GM12878 (cell line): ENCODE results near the gene AMELX. TPM values are rescaled to one million over a fixed set of nuclear protein-coding genes. Genes with fewer than 3 reads are reported as not detected.

ENCODE experiments used
- ATAC-seq: fragments of 200-7000 bp; cut with Tn5 transposase; 3 replicates; pipeline ENCODE4 v1.9.1; 2020; ENCODE audit warnings: mild to moderate bottlenecking, moderate library complexity
- BruUV-seq: library from RNA; stranded (reverse); fragments of 400-500 nt; replicated peaks from 2 replicates; lab custom pipeline; 2021; lab: Mats Ljungman, UMichigan
- CTCF ChIA-PET: fragments of 300-600 bp; sonication (Branson Sonifier 250); formaldehyde crosslinking; extraction: SDS; loops from one replicate; lab custom pipeline; 2021; ENCODE audit warnings: inconsistent platforms; lab: Yijun Ruan, JAX
- POLR2A ChIA-PET: fragments of 350-600 bp; formaldehyde crosslinking; extraction: SDS; loops from one replicate; lab custom pipeline; 2021; ENCODE audit warnings: inconsistent platforms; lab: Charles Lee
- RAD21 ChIA-PET: fragments of 300-600 bp; sonication (Branson Sonifier 250); formaldehyde crosslinking; loops from one replicate; lab custom pipeline; 2023; ENCODE audit warnings: antibody characterized with exemption; ENCODE audit not compliant: unreplicated experiment; lab: Charles Lee
- SMC1A ChIA-PET: fragments of 300-600 bp; sonication (Branson Sonifier 250); formaldehyde crosslinking; loops from one replicate; lab custom pipeline; 2023; ENCODE audit not compliant: unreplicated experiment, uncharacterized antibody; lab: Charles Lee
- DNase-seq: peaks from one replicate; pipeline ENCODE4 v3.0.0-alpha.2; 2011; ENCODE audit warnings: low read depth, low spot score
- FAIRE-seq: peaks from 3 replicates; lab custom pipeline; 2011; peaks lifted over from hg19 to GRCh38; lab: Jason Lieb, UNC
- H2AFZ ChIP-seq: 2 replicates; pipeline ENCODE4 v1.6.0; 2011; ENCODE audit warnings: low read depth, low read length, control low read depth; ENCODE audit not compliant: control insufficient read depth
- H3K27ac ChIP-seq: 2 replicates; pipeline ENCODE4 v1.5.1; 2011; ENCODE audit warnings: control low read depth; ENCODE audit not compliant: control insufficient read depth, insufficient read depth
- H3K27me3 ChIP-seq, 2 experiments: replicated peaks in 1 of 2; 2 replicates each; pipeline versions ENCODE4 v1.6.0 to v1.6.1; 2011; ENCODE audit warnings: low read length in 1 of 2; ENCODE audit not compliant: control insufficient read depth in 2 of 2, insufficient read depth in 2 of 2
- H3K36me3 ChIP-seq, 2 experiments: 2 replicates each; pipeline ENCODE4 v1.5.1; 2011; ENCODE audit warnings: low read length in 1 of 2; ENCODE audit not compliant: control insufficient read depth in 2 of 2, insufficient read depth in 2 of 2
- H3K4me1 ChIP-seq: 2 replicates; pipeline ENCODE4 v1.6.1; 2011; ENCODE audit warnings: mild to moderate bottlenecking, low read length, moderate library complexity, mixed read lengths; ENCODE audit not compliant: control insufficient read depth, insufficient read depth
- H3K4me2 ChIP-seq: 2 replicates; pipeline ENCODE4 v1.6.0; 2011; ENCODE audit warnings: control low read depth; ENCODE audit not compliant: control insufficient read depth, insufficient read depth
- H3K4me3 ChIP-seq: fragments of 200-600 bp; sonication (generic); 2 replicates; pipeline ENCODE4 v1.5.1; 2016
- H3K79me2 ChIP-seq: 2 replicates; pipeline ENCODE4 v1.6.0; 2011; ENCODE audit warnings: low read length; ENCODE audit not compliant: control insufficient read depth, insufficient read depth
- H3K9ac ChIP-seq: 2 replicates; pipeline ENCODE4 v1.8.0; 2011; ENCODE audit warnings: low read length, control low read depth, mixed read lengths; ENCODE audit not compliant: control insufficient read depth, insufficient read depth
- H3K9me3 ChIP-seq: replicated peaks from 3 replicates; pipeline ENCODE4 v1.5.1; 2011; ENCODE audit warnings: mild to moderate bottlenecking, low read length; ENCODE audit not compliant: control insufficient read depth, insufficient read depth
- H4K20me1 ChIP-seq: 2 replicates; pipeline ENCODE4 v1.6.0; 2011; ENCODE audit not compliant: control insufficient read depth, insufficient read depth
- ELK1 ChIP-seq: IDR thresholded peaks from 2 replicates; pipeline ENCODE4 v1.6.1; 2012; ENCODE audit warnings: low read depth, low read length, improper control_type of control experiment
- ETV6 ChIP-seq, 2 experiments: fragments of 450-650 bp in 1 of 2; IDR thresholded peaks in 1 of 2; conservative IDR thresholded peaks in 1 of 2; 2 replicates each; pipeline ENCODE4 v1.6.1; 2014; ENCODE audit warnings: antibody characterized with exemption in 1 of 2, borderline replicate concordance in 1 of 2, low read depth in 1 of 2, mild to moderate bottlenecking in 1 of 2, moderate library complexity in 1 of 2
- HDAC6 ChIP-seq: fragments of 200-600 bp; sonication (generic); IDR thresholded peaks from one replicate; pipeline ENCODE4 v1.8.0; 2017; ENCODE audit warnings: antibody characterized with exemption; ENCODE audit not compliant: unreplicated experiment
- IRF3 ChIP-seq: fragments of 450-650 bp; IDR thresholded peaks from 2 replicates; pipeline ENCODE4 v1.6.1; 2014; ENCODE audit warnings: mild to moderate bottlenecking
- MEF2A ChIP-seq: IDR thresholded peaks from 2 replicates; pipeline ENCODE4 v1.6.1; 2011; ENCODE audit warnings: low read depth, mild to moderate bottlenecking, low read length, moderate library complexity; ENCODE audit not compliant: insufficient read depth
- SPI1 ChIP-seq: IDR thresholded peaks from 2 replicates; pipeline ENCODE4 v1.6.1; 2011; ENCODE audit warnings: low read depth, mild to moderate bottlenecking, low read length, moderate library complexity, borderline replicate concordance; ENCODE audit not compliant: insufficient read depth
- YBX1 ChIP-seq: fragments of 450-650 bp; IDR thresholded peaks from 2 replicates; pipeline ENCODE4 v1.6.1; 2016; ENCODE audit warnings: antibody characterized with exemption
- WGBS: methylation state at CpG from one replicate; pipeline ENCODE4 v1.1.6; 2016; ENCODE audit warnings: low lambda C conversion rate; ENCODE audit not compliant: insufficient replicate concordance, insufficient coverage; ENCODE audit errors: missing lambda C conversion rate; 5-methylcytosine and 5-hydroxymethylcytosine counted together
- in situ Hi-C: fragments of 300-500 bp; cut with MboI; formaldehyde crosslinking; loops from 9 replicates; pipeline ENCODE4 v1.14.3; 2018; ENCODE audit warnings: mixed read lengths
- intact Hi-C: fragments of 100-400 bp; cut with micrococcal nuclease; formaldehyde crosslinking; loops from one replicate; pipeline ENCODE4 v1.14.2; 2022; ENCODE audit not compliant: unreplicated experiment
- polyA plus RNA-seq, 11 experiments: library from polyadenylated mRNA; depleted of rRNA in 4 of 11; unstranded in 6 of 11; stranded (reverse) in 5 of 11; fragments of >200 nt; fragmentation: Nextera tagmentation in 4 of 11; fragmentation: Illumina TruSeq in 1 of 11; extraction: Ambion mirVana in 4 of 11; extraction: Trizol in 1 of 11; gene quantifications; 1 replicate in 1 of 11; 2 replicates in 10 of 11; pipeline versions ENCODE4 v1.2.1 to v1.2.3, GENCODE V29; 2011 to 2016; ENCODE audit warnings: inconsistent platforms in 2 of 11, missing spikeins in 2 of 11, low read depth in 1 of 11
- total RNA-seq, 4 experiments: library from RNA; depleted of rRNA in 3 of 4; stranded (reverse); fragments of >200 nt in 3 of 4; fragmentation: Illumina TruSeq in 1 of 4; extraction: Trizol in 1 of 4; gene quantifications; 2 replicates each; pipeline versions ENCODE4 v1.2.1 to v1.2.3, GENCODE V29; 2013 to 2021

The AMELX gene
- total and polyA plus RNA-seq, 10 of the 15 experiments (the other 5 are each of a cell fraction or from before 2014, with no cell fraction given), result not detected

- in situ Hi-C loops, result no loop called here
- POLR2A ChIA-PET, result no interaction called here
- Histone ChIP-seq H3K36me3 (no peaks in the 10 kb centered on the region), H4K20me1 (no peaks in the 10 kb centered on the region), H3K27me3 (no peaks in the 10 kb centered on the region), H3K4me2 (no peak overlapping the region), H3K9ac (no peak overlapping the region)
- intact Hi-C loops, result no loop called here
- no TSS peak for BruUV-seq
- ATAC-seq (no peak), DNase-seq (no peak), FAIRE-seq (no peak)
- SMC1A ChIA-PET, result no interaction called here
- TF ChIP-seq YBX1 (no peak), SPI1 (no peak), HDAC6 (no peak), ELK1 (no peak), MEF2A (no peak), IRF3 (no peak), ETV6 (conservative IDR thresholded peaks at IDR 0.05 in 1 of 2, IDR thresholded peaks at IDR 0.05 in 1 of 2; ENCODE audit: borderline replicate concordance in 1 of 2, low read depth in 1 of 2) (no peak)
- TF ChIP-seq, all 136 proteins: peak for 0
- Histone ChIP-seq H3K9me3 (no peaks in the 10 kb centered on the region), H3K4me1 (no peaks in the 10 kb centered on the region), H2AFZ (no peak overlapping the region), H3K79me2 (no peaks in the 10 kb centered on the region), H3K4me3 (no peak overlapping the region), H3K27ac (no peak overlapping the region)
- 23% methylated on average over 2 of the region's 2 CpGs for WGBS
- RAD21 ChIA-PET, result no interaction called here
- CTCF ChIA-PET, result no interaction called here
Observed at GRCh38 chrX:11244636-11245035, 48.6 kb upstream of the AMELX start.
